ENCODE data around the gene OR6C76.

GRCh38 chr12:55448825-55449224, 22.8 kb downstream of the OR6C76 start:
- no peak for TF ChIP-seq CTCF (conservative IDR thresholded peaks at IDR 0.05; ENCODE audit: low read length)
- no peak for TF ChIP-seq EZH2phosphoT487 (IDR thresholded peaks at IDR 0.05; ENCODE audit: borderline replicate concordance)
